PFSK-1 (cell line): ENCODE measurements around the gene ATP13A4.

ENCODE experiments used
- FOXP2 ChIP-seq: optimal IDR thresholded peaks from 2 replicates; pipeline ENCODE3; 2011; ENCODE audit warnings: borderline replicate concordance, control low read depth, inconsistent platforms; ENCODE audit not compliant: insufficient read depth; ENCODE audit errors: extremely low read length, extremely low read depth
- POLR2AphosphoS5 ChIP-seq: IDR thresholded peaks from 2 replicates; pipeline ENCODE4 v1.6.1; 2012; ENCODE audit warnings: low read depth, mild to moderate bottlenecking, control low read depth, low read length, moderate library complexity
- SIN3A ChIP-seq: IDR thresholded peaks from 2 replicates; pipeline ENCODE4 v1.6.1; 2012; ENCODE audit warnings: mild to moderate bottlenecking, low read length, moderate library complexity, borderline replicate concordance; ENCODE audit not compliant: insufficient read depth
- TAF1 ChIP-seq: IDR thresholded peaks from 2 replicates; pipeline ENCODE4 v1.6.1; 2012; ENCODE audit warnings: low read length, control low read depth, borderline replicate concordance; ENCODE audit not compliant: insufficient read depth
- TF ChIP-seq, protein P1 (sequence below), 2 experiments: IDR thresholded peaks; 2 replicates each; pipeline versions ENCODE4 v1.6.1 to v1.8.0; 2011 to 2012; ENCODE audit warnings: low read depth in 2 of 2, low read length in 2 of 2, control low read depth in 1 of 2, inconsistent platforms in 1 of 2, mild to moderate bottlenecking in 1 of 2, moderate library complexity in 1 of 2; ENCODE audit not compliant: insufficient read depth in 1 of 2

The ATP13A4 gene

DNA sequence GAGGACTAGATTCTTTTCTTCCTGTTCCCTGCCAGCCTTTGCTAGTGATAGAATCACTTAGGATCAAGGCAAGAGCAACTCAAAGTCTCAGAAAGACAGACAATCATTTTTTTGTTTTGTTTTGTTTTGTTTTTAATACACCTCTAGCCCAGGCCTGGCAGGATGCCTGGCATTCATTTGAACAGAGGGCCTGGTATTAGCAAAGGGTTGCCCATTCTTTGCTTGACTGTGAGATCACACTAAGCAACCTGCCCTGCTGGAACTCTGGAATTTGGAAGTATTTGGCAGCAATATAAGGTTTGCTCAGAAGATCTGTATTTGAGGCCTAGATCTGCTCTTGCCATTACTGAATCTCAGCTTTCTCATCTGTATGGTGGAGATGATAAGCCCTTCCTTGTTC, 154.4 kb downstream of the ATP13A4 start:
- TF ChIP-seq, protein P1, sequence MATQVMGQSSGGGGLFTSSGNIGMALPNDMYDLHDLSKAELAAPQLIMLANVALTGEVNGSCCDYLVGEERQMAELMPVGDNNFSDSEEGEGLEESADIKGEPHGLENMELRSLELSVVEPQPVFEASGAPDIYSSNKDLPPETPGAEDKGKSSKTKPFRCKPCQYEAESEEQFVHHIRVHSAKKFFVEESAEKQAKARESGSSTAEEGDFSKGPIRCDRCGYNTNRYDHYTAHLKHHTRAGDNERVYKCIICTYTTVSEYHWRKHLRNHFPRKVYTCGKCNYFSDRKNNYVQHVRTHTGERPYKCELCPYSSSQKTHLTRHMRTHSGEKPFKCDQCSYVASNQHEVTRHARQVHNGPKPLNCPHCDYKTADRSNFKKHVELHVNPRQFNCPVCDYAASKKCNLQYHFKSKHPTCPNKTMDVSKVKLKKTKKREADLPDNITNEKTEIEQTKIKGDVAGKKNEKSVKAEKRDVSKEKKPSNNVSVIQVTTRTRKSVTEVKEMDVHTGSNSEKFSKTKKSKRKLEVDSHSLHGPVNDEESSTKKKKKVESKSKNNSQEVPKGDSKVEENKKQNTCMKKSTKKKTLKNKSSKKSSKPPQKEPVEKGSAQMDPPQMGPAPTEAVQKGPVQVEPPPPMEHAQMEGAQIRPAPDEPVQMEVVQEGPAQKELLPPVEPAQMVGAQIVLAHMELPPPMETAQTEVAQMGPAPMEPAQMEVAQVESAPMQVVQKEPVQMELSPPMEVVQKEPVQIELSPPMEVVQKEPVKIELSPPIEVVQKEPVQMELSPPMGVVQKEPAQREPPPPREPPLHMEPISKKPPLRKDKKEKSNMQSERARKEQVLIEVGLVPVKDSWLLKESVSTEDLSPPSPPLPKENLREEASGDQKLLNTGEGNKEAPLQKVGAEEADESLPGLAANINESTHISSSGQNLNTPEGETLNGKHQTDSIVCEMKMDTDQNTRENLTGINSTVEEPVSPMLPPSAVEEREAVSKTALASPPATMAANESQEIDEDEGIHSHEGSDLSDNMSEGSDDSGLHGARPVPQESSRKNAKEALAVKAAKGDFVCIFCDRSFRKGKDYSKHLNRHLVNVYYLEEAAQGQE (IDR thresholded peaks at IDR 0.05; ENCODE audit: insufficient read depth in 1 of 2, low read depth in 2 of 2, low read length in 2 of 2), result no peak
- TF ChIP-seq TAF1 (no peak), SIN3A (no peak), POLR2AphosphoS5 (no peak), FOXP2 (no peak)

DNA sequence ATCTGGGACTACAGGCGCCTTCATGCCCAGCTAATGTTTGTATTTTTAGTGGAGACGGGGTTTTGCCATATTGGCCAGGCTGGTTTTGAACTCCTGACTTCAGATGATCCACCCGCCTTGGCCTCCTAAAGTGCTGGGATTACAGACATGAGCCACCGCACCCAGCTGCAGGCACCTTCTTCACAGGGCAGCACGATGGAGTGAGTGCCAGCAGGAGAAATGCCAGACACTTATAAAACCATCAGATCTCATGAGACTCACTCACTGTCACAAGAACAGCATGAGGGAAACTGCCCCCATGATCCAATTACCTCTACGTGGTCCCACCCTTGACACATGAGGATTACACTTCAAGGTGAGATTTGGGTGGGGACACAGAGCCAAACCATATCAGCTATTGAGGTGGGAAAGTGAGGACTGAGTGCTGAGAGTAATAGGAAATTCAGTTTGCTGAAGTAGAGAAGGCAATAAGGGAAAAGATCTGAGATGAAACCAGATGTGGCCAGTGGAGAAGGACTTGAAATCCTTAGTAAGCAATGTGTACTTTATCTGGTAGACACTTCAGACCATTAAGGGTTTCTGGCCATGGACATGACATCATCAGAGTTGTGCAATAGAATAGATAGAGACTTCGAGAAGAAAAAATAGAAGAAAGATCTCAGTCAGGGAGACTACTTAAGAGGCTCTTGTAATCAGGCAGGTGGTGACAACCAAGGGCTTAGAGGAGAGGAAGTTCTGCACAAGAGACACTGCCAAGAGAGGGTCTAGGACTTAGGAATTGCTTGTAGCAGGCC, 158.0 kb downstream of the ATP13A4 start:
- TF ChIP-seq POLR2AphosphoS5 (no peak), FOXP2 (no peak), SIN3A (no peak), TAF1 (no peak)
- TF ChIP-seq, protein P1 (IDR thresholded peaks at IDR 0.05; ENCODE audit: insufficient read depth in 1 of 2, low read depth in 2 of 2, low read length in 2 of 2), result no peak

DNA sequence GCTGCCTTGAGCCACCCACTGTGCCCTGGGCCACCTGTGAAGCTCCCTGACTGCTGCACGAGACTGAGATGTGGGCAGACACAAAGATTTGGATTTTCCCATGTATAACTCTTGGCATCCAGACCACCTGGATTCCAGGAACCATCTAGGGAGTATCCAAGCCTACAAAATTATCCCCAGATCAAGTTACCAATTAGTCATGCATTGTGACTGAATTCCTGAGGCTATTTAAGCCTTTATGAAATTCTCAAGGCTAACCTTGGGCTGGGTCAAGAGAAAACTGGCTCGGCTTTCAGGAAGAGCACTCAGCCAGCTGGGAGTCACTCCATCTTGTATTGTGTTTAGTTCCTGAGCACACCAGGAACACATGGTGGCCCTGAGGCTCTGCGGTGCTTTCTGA, 162.8 kb downstream of the ATP13A4 start:
- TF ChIP-seq POLR2AphosphoS5, result no peak
- TF ChIP-seq, protein P1 (IDR thresholded peaks at IDR 0.05; ENCODE audit: insufficient read depth in 1 of 2, low read depth in 2 of 2, low read length in 2 of 2), result no peak
- TF ChIP-seq FOXP2, result no peak
- no peak for TF ChIP-seq TAF1
- TF ChIP-seq SIN3A, result no peak

DNA sequence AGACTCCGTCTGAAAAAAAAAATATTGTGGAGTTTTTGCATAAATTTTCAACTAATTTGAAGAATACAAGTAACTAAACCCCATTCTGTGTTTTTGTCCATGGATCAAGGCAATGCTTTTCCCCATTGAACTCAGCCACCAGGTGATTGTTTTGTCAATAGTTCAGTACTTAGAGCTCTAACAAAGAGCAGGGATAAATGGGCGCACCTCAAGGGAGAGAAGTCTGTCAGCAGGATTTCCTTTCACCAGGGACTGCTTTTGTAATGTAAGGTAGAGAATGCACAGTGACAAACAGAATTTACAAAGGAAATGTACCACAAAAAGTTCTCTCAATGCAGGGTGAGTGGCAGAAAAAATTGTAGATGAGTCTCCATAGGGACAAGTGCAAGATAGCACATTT, 165.4 kb downstream of the ATP13A4 start:
- TF ChIP-seq, protein P1 (IDR thresholded peaks at IDR 0.05; ENCODE audit: insufficient read depth in 1 of 2, low read depth in 2 of 2, low read length in 2 of 2), result no peak
- TF ChIP-seq POLR2AphosphoS5 (no peak), SIN3A (no peak), TAF1 (no peak), FOXP2 (no peak)

DNA sequence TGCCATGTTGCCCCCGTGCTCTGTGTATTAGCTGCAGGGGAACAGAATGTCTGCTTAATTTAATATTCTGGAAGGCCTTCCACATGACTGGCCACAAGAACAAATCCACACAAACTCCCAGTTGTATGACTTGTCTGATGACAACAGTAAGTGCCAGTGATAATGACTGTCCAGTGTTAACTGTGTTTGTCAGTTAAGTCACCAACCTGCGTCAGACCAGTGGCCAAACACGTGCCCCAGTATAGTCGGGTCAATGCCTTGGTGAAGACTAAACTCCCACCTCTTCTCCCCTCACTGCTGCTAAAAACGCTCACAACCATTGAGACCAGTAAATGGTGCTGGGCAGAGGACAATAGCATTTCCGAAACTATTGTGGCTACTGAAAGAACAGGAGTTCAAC, 166.3 kb downstream of the ATP13A4 start:
- no peak for TF ChIP-seq SIN3A
- TF ChIP-seq POLR2AphosphoS5, result no peak
- TF ChIP-seq FOXP2, result no peak
- no peak for TF ChIP-seq TAF1
- TF ChIP-seq, protein P1 (IDR thresholded peaks at IDR 0.05; ENCODE audit: insufficient read depth in 1 of 2, low read depth in 2 of 2, low read length in 2 of 2), result no peak
